Measurements from ENCODE around the gene C16orf78.
"Not testable (repeated sequence)": the region's sequence is repeated elsewhere in the genome, so short reads cannot be mapped to it uniquely, and the experiment has no call there.

The C16orf78 gene

GRCh38 chr16:49350265-49351095 is 23.1 kb upstream of the C16orf78 start:
- peak; percentile 74 to 75 for DNase-seq

- no peak for DNase-seq
Measured at GRCh38 chr16:49351096-49351487, 22.5 kb upstream of the C16orf78 start.

GRCh38 chr16:49352892-49353291 is 20.7 kb upstream of the C16orf78 start:
- no peak for DNase-seq

GRCh38 chr16:49353680-49354079 is 19.9 kb upstream of the C16orf78 start:
- DNase-seq = no peak

GRCh38 chr16:49354101-49354500 is 19.5 kb upstream of the C16orf78 start:
- no peak for DNase-seq

GRCh38 chr16:49354991-49355390 is 18.6 kb upstream of the C16orf78 start:
- DNase-seq = no peak

GRCh38 chr16:49355933-49356665 is 17.5 kb upstream of the C16orf78 start:
- DNase-seq = no peak

- no peak for DNase-seq
Measured at GRCh38 chr16:49356728-49357488, 16.7 kb upstream of the C16orf78 start.

GRCh38 chr16:49359591-49359990 is 14.0 kb upstream of the C16orf78 start:
- no peak for DNase-seq

- DNase-seq = not testable (repeated sequence)
Measured at GRCh38 chr16:49361731-49362130, 11.9 kb upstream of the C16orf78 start.

- no peak for DNase-seq
Measured at GRCh38 chr16:49362230-49362629, 11.4 kb upstream of the C16orf78 start.

GRCh38 chr16:49365711-49366509 is 7.7 kb upstream of the C16orf78 start:
- DNase-seq = no peak

- DNase-seq = no peak
Measured at GRCh38 chr16:49366669-49367068, 6.9 kb upstream of the C16orf78 start.

- DNase-seq = no peak
Measured at GRCh38 chr16:49369651-49370611, 3.7 kb upstream of the C16orf78 start.

- no peak for DNase-seq
Measured at GRCh38 chr16:49376206-49376605, 2.6 kb downstream of the C16orf78 start.

- no peak for DNase-seq
Measured at GRCh38 chr16:49377196-49377755, 3.7 kb downstream of the C16orf78 start.

GRCh38 chr16:49378238-49378637 is 4.6 kb downstream of the C16orf78 start:
- no peak for DNase-seq

GRCh38 chr16:49378816-49379215 is 5.2 kb downstream of the C16orf78 start:
- no peak for DNase-seq

- DNase-seq = no peak
Measured at GRCh38 chr16:49382916-49383315, 9.3 kb downstream of the C16orf78 start.

GRCh38 chr16:49395021-49395420 is 21.4 kb downstream of the C16orf78 start:
- DNase-seq = no peak

GRCh38 chr16:49396206-49396720 is 22.7 kb downstream of the C16orf78 start:
- DNase-seq = no peak
